Measurements from ENCODE around the gene PSMC1.

PSMC1 gene

DNA sequence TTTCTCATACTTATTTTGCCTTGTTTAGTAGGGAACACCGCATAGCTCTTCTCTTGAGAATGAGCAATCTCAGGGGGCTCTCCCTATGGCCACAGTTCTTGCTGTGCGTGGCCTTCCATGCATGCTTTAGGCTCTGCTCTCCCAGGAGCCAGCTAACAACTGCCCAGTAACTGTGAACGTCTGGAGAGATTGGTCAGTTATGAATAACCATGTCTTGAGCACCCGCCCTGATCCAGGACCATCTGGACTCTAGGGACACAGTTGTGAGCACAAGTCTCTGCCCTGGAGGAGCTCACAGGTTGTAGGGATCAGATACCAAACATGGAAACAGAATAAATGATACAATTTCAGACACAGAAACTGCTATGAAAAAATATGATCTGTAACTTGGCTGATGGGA, 12.1 kb downstream of the PSMC1 start:
- TF ChIP-seq CTCF (IDR thresholded peaks at IDR 0.05; ENCODE audit: insufficient read depth, low read depth, low read length, missing control alignments), result no peak
- no peak for DNase-seq (ENCODE audit: low read depth)
- no peak overlapping the region for H3K4me3 ChIP-seq (ENCODE audit: low read depth, low read length)

DNA sequence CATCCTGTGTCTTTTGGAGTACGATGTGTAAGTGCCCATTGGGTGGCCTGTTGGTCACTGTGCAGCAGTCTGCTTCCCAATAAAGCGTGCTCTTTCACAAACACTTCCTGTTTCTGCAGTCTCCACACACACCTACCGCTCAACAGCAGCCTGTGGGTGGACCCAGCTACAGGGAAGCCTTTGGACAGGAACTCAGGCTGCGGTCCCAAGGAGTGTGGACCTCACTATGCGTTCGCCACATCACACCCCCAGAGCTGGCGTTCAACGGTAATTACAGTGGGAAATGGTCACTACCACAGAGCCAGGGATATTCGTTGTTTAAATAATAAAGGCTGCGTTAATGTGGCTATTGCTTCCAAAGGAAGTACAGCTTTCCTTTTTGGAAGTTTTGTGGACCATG, 16.2 kb downstream of the PSMC1 start:
- no peak overlapping the region for H3K4me3 ChIP-seq (ENCODE audit: low read depth, low read length)
- DNase-seq (ENCODE audit: low read depth), result no peak
- TF ChIP-seq CTCF (IDR thresholded peaks at IDR 0.05; ENCODE audit: insufficient read depth, low read depth, low read length, missing control alignments), result no peak

GRCh38 chr14:90273532-90273931, 17.2 kb downstream of the PSMC1 start:
- DNase-seq (ENCODE audit: low read depth), result no peak
- no peak for TF ChIP-seq CTCF (IDR thresholded peaks at IDR 0.05; ENCODE audit: insufficient read depth, low read depth, low read length, missing control alignments)
- H3K4me3 ChIP-seq (ENCODE audit: low read depth, low read length), result no peak overlapping the region

DNA sequence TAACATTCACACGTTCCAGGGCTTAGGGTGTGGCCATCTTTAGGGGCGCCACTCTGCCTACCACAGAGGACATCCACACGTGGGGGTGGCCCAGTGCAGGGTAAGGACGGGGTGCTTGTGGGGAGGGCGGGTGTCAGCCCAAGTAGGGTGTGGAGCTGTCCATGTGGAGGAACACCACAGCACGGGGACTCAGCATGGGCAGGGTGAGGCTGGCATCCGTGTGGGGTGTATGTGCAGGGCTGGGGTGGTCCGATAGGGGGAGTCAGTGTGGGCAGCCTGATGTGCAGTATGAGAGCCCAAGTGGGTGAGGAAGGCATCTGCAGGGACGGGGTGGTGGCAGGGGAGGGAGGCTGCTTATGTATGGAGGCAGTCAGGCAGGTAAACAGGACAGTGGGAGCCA, 17.7 kb downstream of the PSMC1 start:
- H3K4me3 ChIP-seq (ENCODE audit: low read depth, low read length), result no peak overlapping the region
- no peak for DNase-seq (ENCODE audit: low read depth)
- TF ChIP-seq CTCF (IDR thresholded peaks at IDR 0.05; ENCODE audit: insufficient read depth, low read depth, low read length, missing control alignments), result no peak

- DNase-seq (ENCODE audit: low read depth), result no peak
- H3K4me3 ChIP-seq (ENCODE audit: low read depth, low read length), result no peak overlapping the region
- no peak for TF ChIP-seq CTCF (IDR thresholded peaks at IDR 0.05; ENCODE audit: insufficient read depth, low read depth, low read length, missing control alignments)
Measured at GRCh38 chr14:90274808-90275457, 18.6 kb downstream of the PSMC1 start.

DNA sequence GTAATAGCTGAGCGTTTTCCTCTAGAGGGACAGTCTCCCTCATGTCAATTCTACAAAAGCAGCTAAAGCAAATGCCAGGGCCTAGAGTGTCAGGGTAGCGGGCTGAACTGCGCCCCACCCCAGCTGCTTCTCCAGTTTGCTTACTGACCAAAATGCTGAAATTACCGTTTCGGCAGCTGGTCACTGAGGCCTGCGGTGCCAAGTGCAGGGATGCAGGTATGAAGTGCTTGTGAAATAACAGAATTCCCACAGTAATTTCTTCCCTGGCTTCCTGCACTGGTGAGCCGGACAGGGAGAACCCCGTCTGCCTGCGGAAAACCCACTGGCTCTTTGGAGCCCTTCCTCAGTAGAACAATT, 19.1 kb downstream of the PSMC1 start:
- DNase-seq (ENCODE audit: low read depth), result no peak
- TF ChIP-seq CTCF (IDR thresholded peaks at IDR 0.05; ENCODE audit: insufficient read depth, low read depth, low read length, missing control alignments), result no peak
- H3K4me3 ChIP-seq (ENCODE audit: low read depth, low read length), result no peak overlapping the region

GRCh38 chr14:90275820-90276219, 19.5 kb downstream of the PSMC1 start:
- no peak for DNase-seq (ENCODE audit: low read depth)
- TF ChIP-seq CTCF (IDR thresholded peaks at IDR 0.05; ENCODE audit: insufficient read depth, low read depth, low read length, missing control alignments), result no peak
- no peak overlapping the region for H3K4me3 ChIP-seq (ENCODE audit: low read depth, low read length)
